GM18907 (cell line): Measurements from ENCODE around the gene ZNF835.

Experiments used
- ATAC-seq: cut with Tn5 transposase; IDR thresholded peaks from one replicate; pipeline ENCODE4 v1.9.1; 2021; ENCODE audit warnings: mild to moderate bottlenecking, moderate library complexity; ENCODE audit not compliant: unreplicated experiment

ZNF835 gene

GRCh38 chr19:56664511-56664910, 7.0 kb downstream of the ZNF835 start:
- no peak for ATAC-seq

GRCh38 chr19:56663931-56664500, 7.5 kb downstream of the ZNF835 start:
- no peak for ATAC-seq

- no peak for ATAC-seq
Measured at GRCh38 chr19:56661248-56661647, 10.3 kb downstream of the ZNF835 start.

- no peak for ATAC-seq
Measured at GRCh38 chr19:56660381-56661107, 11.0 kb downstream of the ZNF835 start.

- no peak for ATAC-seq
Measured at GRCh38 chr19:56654151-56654550, 17.4 kb downstream of the ZNF835 start.

GRCh38 chr19:56643460-56643955, 28.0 kb downstream of the ZNF835 start:
- ATAC-seq: no peak

GRCh38 chr19:56642711-56643459, 28.7 kb downstream of the ZNF835 start, which contains the start of gene SMIM17:
TSS of gene SMIM17 (plus strand) at chr19:56643159. CDS start at chr19:56645668, 2,509 bp downstream.
- ATAC-seq: no peak

- no peak for ATAC-seq
Measured at GRCh38 chr19:56639217-56639616, 32.3 kb downstream of the ZNF835 start.

GRCh38 chr19:56637976-56638555, 33.5 kb downstream of the ZNF835 start:
- no peak for ATAC-seq

GRCh38 chr19:56633021-56633420, 38.5 kb downstream of the ZNF835 start:
- no peak for ATAC-seq

- ATAC-seq: no peak
Measured at GRCh38 chr19:56625708-56626107, 45.8 kb downstream of the ZNF835 start.

- no peak for ATAC-seq
Measured at GRCh38 chr19:56623006-56623405, 48.6 kb downstream of the ZNF835 start.

GRCh38 chr19:56622374-56622773, 49.2 kb downstream of the ZNF835 start:
- no peak for ATAC-seq

- no peak for ATAC-seq
Measured at GRCh38 chr19:56619121-56619520, 52.4 kb downstream of the ZNF835 start.

GRCh38 chr19:56617531-56617930, 54.0 kb downstream of the ZNF835 start:
- ATAC-seq: no peak

GRCh38 chr19:56613639-56614038, 57.9 kb downstream of the ZNF835 start:
- ATAC-seq: no peak

GRCh38 chr19:56612737-56613136, 58.8 kb downstream of the ZNF835 start:
- ATAC-seq: no peak
